GM21528 (cell line): ENCODE measurements around the gene NUBP1.
"Not testable (repeated sequence)": the region's sequence is repeated elsewhere in the genome, so short reads cannot be mapped to it uniquely, and the experiment has no call there.

ENCODE experiments used
- ATAC-seq: cut with Tn5 transposase; IDR thresholded peaks from one replicate; pipeline ENCODE4 v1.9.1; 2021; ENCODE audit warnings: mild to moderate bottlenecking, moderate library complexity; ENCODE audit not compliant: unreplicated experiment, low FRiP score

The NUBP1 gene

GRCh38 chr16:10750793-10751192 lies 7.2 kb downstream of the NUBP1 start:
- ATAC-seq = no peak

DNA sequence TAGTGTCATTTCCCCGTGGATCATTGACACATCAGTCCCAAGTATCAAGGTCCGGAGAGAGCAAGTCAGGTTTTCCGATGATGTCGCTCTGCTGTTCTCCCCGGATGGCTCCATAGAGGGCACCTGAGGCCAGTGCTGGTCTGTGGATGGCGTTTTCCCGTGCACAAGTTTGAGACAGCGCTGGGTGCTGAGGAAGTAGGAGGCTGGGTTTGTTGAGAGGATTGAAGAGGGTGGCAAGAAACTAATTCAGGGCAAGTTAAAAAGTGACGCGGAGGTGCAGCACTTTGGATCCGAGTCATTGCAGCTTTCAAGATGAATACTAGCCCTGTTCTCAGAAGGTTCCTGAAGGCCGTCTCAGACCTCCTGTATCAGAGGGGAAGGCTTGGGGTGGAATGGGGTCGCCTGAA lies 7.7 kb downstream of the NUBP1 start:
- no peak for ATAC-seq

- ATAC-seq = peak; percentile 54
Observed at GRCh38 chr16:10752843-10753523, 9.3 kb downstream of the NUBP1 start.

- no peak for ATAC-seq
Observed at GRCh38 chr16:10753670-10754069, 10.0 kb downstream of the NUBP1 start.

DNA sequence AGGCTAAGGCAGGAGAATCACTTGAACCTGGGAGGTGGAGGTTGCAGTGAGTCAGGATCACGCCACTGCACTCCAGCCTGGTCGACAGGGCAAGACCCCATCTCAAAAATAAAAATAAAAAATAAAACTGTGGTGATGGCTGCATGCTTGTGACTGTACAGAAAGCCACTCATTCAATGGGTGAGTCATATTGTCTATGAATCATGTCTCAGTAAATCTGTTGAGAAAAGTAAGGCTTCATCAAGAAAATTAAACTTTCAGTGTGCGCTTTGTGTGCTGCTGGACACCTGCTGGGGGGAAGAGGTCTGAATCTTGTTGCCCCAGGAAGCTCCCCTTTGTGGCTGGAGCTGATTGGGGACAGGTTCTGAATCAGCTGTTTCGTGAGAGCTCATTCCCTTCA lies 11.3 kb downstream of the NUBP1 start:
- no peak for ATAC-seq

GRCh38 chr16:10756574-10756973 lies 12.9 kb downstream of the NUBP1 start:
- ATAC-seq = no peak

DNA sequence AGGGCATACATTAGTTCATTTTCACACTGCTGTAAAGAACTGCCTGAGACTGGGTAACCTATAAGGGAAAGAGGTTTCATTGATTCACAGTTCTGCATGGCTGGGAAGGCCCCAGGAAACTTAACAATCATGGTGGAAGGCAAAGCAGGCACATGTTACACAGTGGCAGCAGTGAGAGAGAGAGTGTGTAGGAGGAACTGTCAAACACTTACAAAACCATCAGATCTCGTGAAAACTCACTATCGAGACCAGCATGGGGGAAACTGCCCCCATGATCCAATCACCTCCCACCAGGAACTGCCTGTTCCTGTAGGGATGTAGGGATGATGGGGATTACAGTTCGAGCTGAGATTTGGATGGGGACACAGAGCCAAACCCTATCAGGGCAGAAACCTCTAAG lies 17.2 kb downstream of the NUBP1 start:
- ATAC-seq = no peak

GRCh38 chr16:10761373-10761772 lies 17.7 kb downstream of the NUBP1 start:
- ATAC-seq = no peak

GRCh38 chr16:10762336-10763016 lies 18.8 kb downstream of the NUBP1 start:
- no peak for ATAC-seq

- no peak for ATAC-seq
Observed at GRCh38 chr16:10763456-10763855, 19.8 kb downstream of the NUBP1 start.

DNA sequence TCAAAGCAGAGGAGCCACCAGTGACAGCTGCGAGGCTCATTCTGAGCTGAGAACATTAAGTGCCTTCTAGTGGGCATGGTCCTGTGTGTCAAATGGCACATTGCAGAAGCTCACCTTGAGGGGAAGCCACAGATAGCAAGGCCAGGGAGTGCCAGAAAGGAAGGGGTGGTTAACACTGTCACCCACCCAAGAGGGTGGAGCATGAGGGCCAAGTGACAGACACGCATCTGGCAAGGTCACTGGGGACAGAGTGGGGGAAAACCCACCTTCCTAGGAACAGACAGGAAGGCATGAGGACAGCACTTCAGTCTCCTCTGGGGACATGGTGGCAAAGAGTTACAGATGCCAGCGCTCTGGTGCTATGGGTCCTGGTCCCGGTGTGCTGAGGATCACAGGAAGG lies 22.1 kb downstream of the NUBP1 start:
- ATAC-seq = peak; percentile 55

DNA sequence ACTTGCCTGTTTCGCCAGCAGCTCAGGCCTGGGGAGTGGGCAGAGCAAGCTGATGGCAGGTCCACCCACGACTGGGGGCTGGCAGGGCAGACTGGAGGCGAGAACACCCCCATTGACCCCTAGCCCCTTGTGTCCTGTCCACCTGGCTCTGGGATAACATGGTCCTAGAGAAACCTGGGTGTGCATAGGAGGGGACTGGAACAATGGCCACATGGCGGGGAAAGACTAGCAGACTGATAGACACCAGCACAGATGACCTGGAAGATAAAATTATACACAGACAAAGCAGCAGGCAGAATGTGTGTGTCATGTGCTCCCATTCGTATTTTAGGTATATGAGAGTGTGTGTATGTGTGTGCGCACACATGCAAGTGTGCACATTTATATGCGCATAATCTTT lies 23.5 kb downstream of the NUBP1 start:
- ATAC-seq = no peak

- ATAC-seq = no peak
Observed at GRCh38 chr16:10769381-10769780, 25.7 kb downstream of the NUBP1 start.

DNA sequence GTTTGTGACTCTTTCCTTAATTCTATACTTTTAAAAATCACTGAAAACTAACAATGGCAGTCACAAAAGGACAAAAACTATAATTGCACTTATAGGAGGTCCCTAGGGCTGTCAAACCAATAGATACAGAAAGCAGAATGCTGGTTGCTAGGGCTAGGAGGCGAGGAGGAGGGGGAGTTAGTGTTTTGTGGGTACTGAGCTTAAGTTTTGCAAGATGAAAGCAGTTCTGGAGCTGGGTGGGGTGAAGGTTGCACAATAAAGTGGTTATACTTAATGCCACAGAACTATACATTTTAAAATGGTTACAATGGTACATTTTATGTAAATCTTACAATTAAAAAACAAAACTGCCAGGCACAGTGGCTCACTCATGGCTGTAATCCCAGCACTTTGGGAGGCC lies 27.3 kb downstream of the NUBP1 start:
- ATAC-seq = no peak

GRCh38 chr16:10776280-10776679 lies 32.6 kb downstream of the NUBP1 start:
- ATAC-seq = peak; percentile 83

- not testable (repeated sequence) for ATAC-seq
Observed at GRCh38 chr16:10776923-10777322, 33.3 kb downstream of the NUBP1 start.

DNA sequence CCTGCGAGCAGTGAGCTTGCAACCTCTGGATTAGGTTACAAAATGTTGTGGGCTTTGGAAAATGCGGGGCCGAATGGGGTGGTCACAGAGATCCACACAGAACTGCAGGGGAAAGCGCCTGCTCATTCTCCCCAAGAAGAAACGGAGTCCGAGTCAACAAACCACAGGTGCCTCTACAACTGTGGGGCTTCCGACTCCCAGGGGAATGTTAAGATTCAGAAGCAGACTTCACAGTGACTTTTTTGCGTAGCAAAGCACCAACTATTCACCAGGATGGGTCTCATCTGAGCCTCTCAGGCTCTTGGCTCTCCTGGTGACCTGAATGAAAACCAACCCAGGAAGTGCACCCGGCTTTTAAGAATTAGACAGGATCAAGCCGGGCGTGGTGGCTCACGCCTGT lies 33.7 kb downstream of the NUBP1 start:
- no peak for ATAC-seq

GRCh38 chr16:10779908-10780307 lies 36.3 kb downstream of the NUBP1 start:
- ATAC-seq = not testable (repeated sequence)

DNA sequence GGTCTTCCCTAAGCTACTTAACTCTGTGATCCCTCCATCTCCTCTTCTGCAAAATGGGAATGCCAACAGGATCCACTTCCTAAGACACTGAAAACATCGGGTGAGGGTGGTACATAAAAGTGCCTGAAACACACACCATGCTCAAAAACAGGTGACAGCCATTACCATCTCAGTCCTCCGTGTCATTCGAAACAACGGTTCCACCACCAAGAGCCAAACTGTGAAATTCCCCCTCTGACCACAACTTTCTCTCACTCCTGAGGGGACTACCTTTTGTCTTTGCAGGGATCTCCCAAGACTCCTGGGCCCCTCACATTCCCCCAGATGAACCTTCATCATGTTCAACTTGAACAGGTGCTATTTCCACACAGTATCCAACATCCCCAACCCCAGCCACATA lies 37.0 kb downstream of the NUBP1 start:
- no peak for ATAC-seq

- no peak for ATAC-seq
Observed at GRCh38 chr16:10782628-10783027, 39.0 kb downstream of the NUBP1 start.

DNA sequence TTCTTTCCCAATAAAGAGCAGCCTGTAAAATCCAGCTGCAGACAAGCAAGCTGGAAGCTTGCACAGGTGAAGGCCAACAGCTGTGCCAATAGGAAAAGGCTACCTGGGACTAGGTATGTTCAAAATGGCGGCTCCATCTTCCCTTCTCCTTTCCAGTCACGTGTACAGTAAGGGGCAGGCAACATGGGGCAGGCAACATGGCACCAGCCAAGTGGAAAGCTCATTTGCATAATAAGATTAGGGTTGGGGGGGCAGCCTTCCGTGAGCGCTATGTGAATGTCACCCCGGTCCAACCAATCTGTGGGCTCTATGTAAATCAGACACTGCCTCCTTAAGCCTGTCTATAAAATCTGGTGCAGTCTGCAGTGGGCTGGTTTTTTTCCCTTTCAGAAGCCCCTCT lies 43.7 kb downstream of the NUBP1 start:
- ATAC-seq = no peak

- ATAC-seq = not testable (repeated sequence)
Observed at GRCh38 chr16:10788630-10789029, 45.0 kb downstream of the NUBP1 start.
